Chondrocyte (in vitro differentiated cells): ENCODE data around the gene HRCT1. TPM values are rescaled to one million over a fixed set of nuclear protein-coding genes. Genes with fewer than 3 reads are reported as not detected.

Experiments used
- DNase-seq: peaks from one replicate; pipeline ENCODE4 v3.0.0; 2021; ENCODE audit warnings: mixed read lengths, low spot score
- H3K27ac Mint-ChIP-seq: one replicate; pipeline ENCODE4 v1.8.0; 2021; ENCODE audit warnings: mild to moderate bottlenecking, moderate library complexity, mixed read lengths; ENCODE audit not compliant: unreplicated experiment
- H3K27me3 Mint-ChIP-seq: 2 replicates; pipeline ENCODE4 v1.8.0; 2021; ENCODE audit warnings: low read depth, mixed read lengths
- H3K36me3 Mint-ChIP-seq: 2 replicates; pipeline ENCODE4 v1.8.0; 2021; ENCODE audit warnings: low read depth, mixed read lengths
- H3K4me1 Mint-ChIP-seq: 2 replicates; pipeline ENCODE4 v1.8.0; 2021; ENCODE audit warnings: low read depth, mild to moderate bottlenecking, mixed read lengths
- H3K4me3 Mint-ChIP-seq: one replicate; pipeline ENCODE4 v1.8.0; 2021; ENCODE audit warnings: mild to moderate bottlenecking, moderate library complexity, mixed read lengths; ENCODE audit not compliant: unreplicated experiment
- H3K9me3 Mint-ChIP-seq: 2 replicates; pipeline ENCODE4 v1.8.0; 2021; ENCODE audit warnings: low read depth, mixed read lengths
- total RNA-seq: library from RNA; stranded (reverse); gene quantifications from 3 replicates; pipeline ENCODE4 v1.2.1, GENCODE V29; 2021
- TF ChIP-seq, protein P1 (sequence below): fragments of 200-600 bp; sonication (generic); IDR thresholded peaks from 2 replicates; pipeline ENCODE4 v1.5.0; 2021; ENCODE audit warnings: antibody characterized with exemption, mild to moderate bottlenecking, moderate library complexity

Gene HRCT1
- total RNA-seq, 1 donor from 2014 or later: 7.2 TPM

DNA sequence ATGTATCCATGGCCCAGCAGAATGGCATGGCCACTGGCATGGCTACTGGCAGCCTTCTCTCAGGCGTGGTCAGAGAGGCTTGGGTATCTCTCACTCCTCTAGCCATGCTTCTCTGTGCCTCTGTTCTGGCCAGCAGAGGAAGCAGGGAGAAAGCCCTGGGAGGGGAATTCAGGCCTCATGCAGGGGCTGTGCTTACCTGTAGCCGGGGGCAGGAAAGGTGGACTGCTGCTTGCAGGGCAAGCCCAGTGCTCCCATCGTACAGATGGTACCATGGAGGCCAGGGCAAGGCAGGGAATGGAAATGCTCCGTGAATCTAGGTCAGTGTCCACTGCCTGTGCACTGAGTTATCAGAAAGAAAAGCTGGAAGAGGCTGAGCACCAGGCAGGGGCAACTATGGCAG is 38.5 kb upstream of the HRCT1 start:
- DNase-seq: no peak
- TF ChIP-seq, protein P1, sequence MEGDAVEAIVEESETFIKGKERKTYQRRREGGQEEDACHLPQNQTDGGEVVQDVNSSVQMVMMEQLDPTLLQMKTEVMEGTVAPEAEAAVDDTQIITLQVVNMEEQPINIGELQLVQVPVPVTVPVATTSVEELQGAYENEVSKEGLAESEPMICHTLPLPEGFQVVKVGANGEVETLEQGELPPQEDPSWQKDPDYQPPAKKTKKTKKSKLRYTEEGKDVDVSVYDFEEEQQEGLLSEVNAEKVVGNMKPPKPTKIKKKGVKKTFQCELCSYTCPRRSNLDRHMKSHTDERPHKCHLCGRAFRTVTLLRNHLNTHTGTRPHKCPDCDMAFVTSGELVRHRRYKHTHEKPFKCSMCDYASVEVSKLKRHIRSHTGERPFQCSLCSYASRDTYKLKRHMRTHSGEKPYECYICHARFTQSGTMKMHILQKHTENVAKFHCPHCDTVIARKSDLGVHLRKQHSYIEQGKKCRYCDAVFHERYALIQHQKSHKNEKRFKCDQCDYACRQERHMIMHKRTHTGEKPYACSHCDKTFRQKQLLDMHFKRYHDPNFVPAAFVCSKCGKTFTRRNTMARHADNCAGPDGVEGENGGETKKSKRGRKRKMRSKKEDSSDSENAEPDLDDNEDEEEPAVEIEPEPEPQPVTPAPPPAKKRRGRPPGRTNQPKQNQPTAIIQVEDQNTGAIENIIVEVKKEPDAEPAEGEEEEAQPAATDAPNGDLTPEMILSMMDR: no peak
- Mint-ChIP-seq H3K9me3 (no peaks in the 10 kb centered on the region), H3K27ac (no peak overlapping the region), H3K27me3 (peaks cover 7% of the 10 kb centered on the region), H3K4me3 (no peak overlapping the region), H3K4me1 (no peaks in the 10 kb centered on the region), H3K36me3 (no peaks in the 10 kb centered on the region)

DNA sequence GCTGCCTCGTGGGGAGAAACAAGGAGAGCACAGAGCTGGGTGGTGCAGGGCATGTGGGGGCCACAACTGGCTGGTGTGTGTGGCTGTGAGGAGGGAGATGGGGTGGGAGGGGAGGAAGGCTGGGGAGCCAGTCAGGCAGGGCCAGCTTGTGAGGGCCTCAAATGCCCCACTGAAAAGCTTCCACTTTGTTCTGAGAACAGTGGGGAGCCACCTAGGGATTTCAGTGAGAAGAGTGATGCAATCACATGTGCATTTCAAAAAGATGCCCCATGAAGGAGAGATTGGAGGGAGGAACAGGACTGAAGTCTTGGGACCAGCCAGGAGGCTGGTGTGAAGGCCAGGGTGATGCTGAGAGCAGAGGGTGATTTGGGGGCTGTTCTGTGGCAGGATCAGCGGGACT is 37.1 kb upstream of the HRCT1 start:
- no peak overlapping the region for H3K27ac Mint-ChIP-seq
- peaks cover 1% of the 10 kb centered on the region for H3K27me3 Mint-ChIP-seq
- H3K4me3 Mint-ChIP-seq: no peak overlapping the region
- no peaks in the 10 kb centered on the region for H3K36me3 Mint-ChIP-seq
- H3K4me1 Mint-ChIP-seq: no peaks in the 10 kb centered on the region
- TF ChIP-seq, protein P1: no peak
- no peak for DNase-seq
- no peaks in the 10 kb centered on the region for H3K9me3 Mint-ChIP-seq

DNA sequence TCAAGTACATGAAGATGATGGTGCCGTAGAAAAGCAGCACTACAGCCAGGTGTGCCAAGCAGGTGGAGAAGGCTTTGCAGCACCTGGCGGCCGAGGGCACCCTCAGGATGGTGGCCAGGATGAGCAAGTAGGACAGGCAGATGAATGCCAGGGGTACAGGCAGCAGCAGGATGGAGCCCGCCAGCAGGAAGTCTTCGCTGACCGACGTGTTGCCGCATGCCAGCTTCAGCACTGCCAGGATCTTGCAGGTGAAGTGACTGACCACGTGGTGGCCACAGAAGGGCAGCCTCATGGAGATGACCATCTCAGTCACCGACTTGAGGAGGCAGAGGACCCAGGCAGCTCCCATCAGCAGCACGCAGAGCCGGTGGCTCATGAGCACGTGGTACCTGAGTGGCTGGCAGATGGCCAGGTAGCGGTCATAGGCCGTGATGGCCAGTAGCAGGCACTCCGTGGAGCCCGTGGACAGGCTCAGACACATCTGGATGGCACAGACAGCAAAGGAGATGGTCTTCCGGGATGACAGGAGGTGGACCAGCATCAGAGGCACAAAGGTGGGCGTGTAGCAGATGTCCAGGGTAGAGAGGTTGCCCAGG is 36.3 kb upstream of the HRCT1 start:
- TF ChIP-seq, protein P1: no peak
- H3K9me3 Mint-ChIP-seq: no peaks in the 10 kb centered on the region
- H3K4me1 Mint-ChIP-seq: no peaks in the 10 kb centered on the region
- no peaks in the 10 kb centered on the region for H3K27me3 Mint-ChIP-seq
- H3K36me3 Mint-ChIP-seq: no peaks in the 10 kb centered on the region
- H3K4me3 Mint-ChIP-seq: no peak overlapping the region
- DNase-seq: no peak
- no peak overlapping the region for H3K27ac Mint-ChIP-seq

DNA sequence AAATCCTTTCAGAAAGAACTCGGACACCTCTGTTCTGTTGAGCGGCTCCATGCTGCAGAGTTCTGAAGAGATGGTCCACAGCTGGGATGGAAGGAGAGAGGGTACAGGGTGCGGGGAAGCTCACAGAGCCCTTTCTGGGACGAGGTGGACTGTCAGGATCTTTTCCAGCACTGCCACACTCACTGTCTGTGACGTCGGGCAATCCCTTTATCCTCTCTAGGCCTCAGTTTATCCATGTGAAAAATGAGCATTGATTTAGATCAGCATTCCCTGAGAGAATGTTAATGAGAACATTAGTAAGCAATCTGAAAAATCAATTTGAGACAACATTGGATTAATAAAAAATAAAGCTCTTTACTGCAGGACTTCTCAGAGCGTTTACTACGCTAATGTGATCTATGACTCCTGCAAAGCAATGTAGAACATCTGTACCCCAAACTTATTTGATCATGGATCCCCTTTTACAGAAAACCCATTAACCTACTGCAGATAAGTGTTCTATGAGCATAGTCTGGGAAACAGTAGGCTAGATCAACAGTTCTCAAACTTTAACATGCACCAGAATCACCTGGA is 35.6 kb upstream of the HRCT1 start, which contains the start of gene OR13J1:
Gene OR13J1 (minus strand): TSS at position 51 of the 573 bp plus-strand sequence. CDS start 0 bp downstream, at position 51.
- TF ChIP-seq, protein P1: no peak
- Mint-ChIP-seq H3K27me3 (peaks cover 4% of the 10 kb centered on the region), H3K4me1 (no peaks in the 10 kb centered on the region), H3K27ac (no peak within 1 kb of the TSS), H3K4me3 (no peak within 1 kb of the TSS), H3K36me3 (peaks cover under 1% of the 10 kb centered on the region), H3K9me3 (peaks cover 1% of the 10 kb centered on the region)
- DNase-seq: no peak

DNA sequence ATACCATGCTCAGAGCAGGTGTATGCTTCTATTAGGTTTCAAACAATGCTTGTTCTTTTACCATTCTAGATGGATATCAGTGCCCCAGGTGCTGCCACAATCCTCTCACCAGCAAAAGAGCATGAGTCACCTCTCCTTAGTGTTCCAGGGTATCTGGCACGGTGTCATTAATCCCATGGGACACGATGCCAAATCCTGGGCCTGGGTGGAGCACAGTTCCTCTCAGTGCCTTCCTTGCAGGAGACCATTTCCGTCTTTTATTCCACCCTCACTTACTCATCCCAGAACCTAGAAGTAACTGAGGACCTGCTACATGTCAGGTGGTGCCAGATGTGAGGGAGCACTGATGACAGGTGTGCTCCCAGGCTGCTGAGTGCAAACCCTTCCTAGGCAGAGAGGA is 34.5 kb upstream of the HRCT1 start:
- TF ChIP-seq, protein P1: no peak
- no peak overlapping the region for H3K4me3 Mint-ChIP-seq
- H3K4me1 Mint-ChIP-seq: no peaks in the 10 kb centered on the region
- H3K27ac Mint-ChIP-seq: no peak overlapping the region
- H3K27me3 Mint-ChIP-seq: peaks cover 9% of the 10 kb centered on the region
- no peak for DNase-seq
- H3K36me3 Mint-ChIP-seq: peaks cover 5% of the 10 kb centered on the region
- H3K9me3 Mint-ChIP-seq: peaks cover 10% of the 10 kb centered on the region
